ENCODE data around the gene SMIM36.

Gene SMIM36

GRCh38 chr17:55546481-55546880 is 35.2 kb upstream of the SMIM36 start:
- ATAC-seq = no peak
- TF ChIP-seq OSR1 (CRISPR knock-in tag; IDR thresholded peaks at IDR 0.05) (no peak), TSHZ2 (CRISPR knock-in tag; IDR thresholded peaks at IDR 0.05) (no peak), ZNF565 (CRISPR knock-in tag; conservative IDR thresholded peaks at IDR 0.05; ENCODE audit: low read depth) (no peak), TCF4 (CRISPR knock-in tag; IDR thresholded peaks at IDR 0.05; ENCODE audit: borderline replicate concordance) (no peak), CSDC2 (CRISPR knock-in tag; IDR thresholded peaks at IDR 0.05) (no peak), POU6F1 (CRISPR knock-in tag; IDR thresholded peaks at IDR 0.05; ENCODE audit: borderline replicate concordance, low read depth) (no peak), RARB (CRISPR knock-in tag; IDR thresholded peaks at IDR 0.05) (no peak), ISL1 (CRISPR knock-in tag; IDR thresholded peaks at IDR 0.05) (no peak), PPARA (CRISPR knock-in tag; IDR thresholded peaks at IDR 0.05; ENCODE audit: borderline replicate concordance) (no peak), ZNF70 (CRISPR knock-in tag; IDR thresholded peaks at IDR 0.05) (no peak), SNAI2 (CRISPR knock-in tag; IDR thresholded peaks at IDR 0.05) (no peak), ARNTL (CRISPR knock-in tag; IDR thresholded peaks at IDR 0.05; ENCODE audit: borderline replicate concordance, low read depth) (no peak), ZC3H10 (CRISPR knock-in tag; IDR thresholded peaks at IDR 0.05) (no peak), ZNF8 (CRISPR knock-in tag; IDR thresholded peaks at IDR 0.05) (no peak), GLIS3 (CRISPR knock-in tag; IDR thresholded peaks at IDR 0.05) (no peak), ZFP30 (CRISPR knock-in tag; IDR thresholded peaks at IDR 0.05) (no peak), TOX (CRISPR knock-in tag; IDR thresholded peaks at IDR 0.05; ENCODE audit: borderline replicate concordance) (no peak), BACH2 (CRISPR knock-in tag; IDR thresholded peaks at IDR 0.05; ENCODE audit: borderline replicate concordance) (no peak), ZFP3 (CRISPR knock-in tag; IDR thresholded peaks at IDR 0.05) (no peak)
- TF ChIP-seq, protein P1, sequence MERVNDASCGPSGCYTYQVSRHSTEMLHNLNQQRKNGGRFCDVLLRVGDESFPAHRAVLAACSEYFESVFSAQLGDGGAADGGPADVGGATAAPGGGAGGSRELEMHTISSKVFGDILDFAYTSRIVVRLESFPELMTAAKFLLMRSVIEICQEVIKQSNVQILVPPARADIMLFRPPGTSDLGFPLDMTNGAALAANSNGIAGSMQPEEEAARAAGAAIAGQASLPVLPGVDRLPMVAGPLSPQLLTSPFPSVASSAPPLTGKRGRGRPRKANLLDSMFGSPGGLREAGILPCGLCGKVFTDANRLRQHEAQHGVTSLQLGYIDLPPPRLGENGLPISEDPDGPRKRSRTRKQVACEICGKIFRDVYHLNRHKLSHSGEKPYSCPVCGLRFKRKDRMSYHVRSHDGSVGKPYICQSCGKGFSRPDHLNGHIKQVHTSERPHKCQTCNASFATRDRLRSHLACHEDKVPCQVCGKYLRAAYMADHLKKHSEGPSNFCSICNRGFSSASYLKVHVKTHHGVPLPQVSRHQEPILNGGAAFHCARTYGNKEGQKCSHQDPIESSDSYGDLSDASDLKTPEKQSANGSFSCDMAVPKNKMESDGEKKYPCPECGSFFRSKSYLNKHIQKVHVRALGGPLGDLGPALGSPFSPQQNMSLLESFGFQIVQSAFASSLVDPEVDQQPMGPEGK (CRISPR knock-in tag; IDR thresholded peaks at IDR 0.05; ENCODE audit: borderline replicate concordance) = no peak

GRCh38 chr17:55545806-55546205 is 34.6 kb upstream of the SMIM36 start:
- ATAC-seq = no peak
- TF ChIP-seq OSR1 (CRISPR knock-in tag; IDR thresholded peaks at IDR 0.05) (no peak), POU6F1 (CRISPR knock-in tag; IDR thresholded peaks at IDR 0.05; ENCODE audit: borderline replicate concordance, low read depth) (no peak), ZNF8 (CRISPR knock-in tag; IDR thresholded peaks at IDR 0.05) (no peak), PPARA (CRISPR knock-in tag; IDR thresholded peaks at IDR 0.05; ENCODE audit: borderline replicate concordance) (no peak), RARB (CRISPR knock-in tag; IDR thresholded peaks at IDR 0.05) (no peak), ZFP3 (CRISPR knock-in tag; IDR thresholded peaks at IDR 0.05) (no peak), ZFP30 (CRISPR knock-in tag; IDR thresholded peaks at IDR 0.05) (no peak), SNAI2 (CRISPR knock-in tag; IDR thresholded peaks at IDR 0.05) (no peak), ARNTL (CRISPR knock-in tag; IDR thresholded peaks at IDR 0.05; ENCODE audit: borderline replicate concordance, low read depth) (no peak), ZC3H10 (CRISPR knock-in tag; IDR thresholded peaks at IDR 0.05) (no peak), BACH2 (CRISPR knock-in tag; IDR thresholded peaks at IDR 0.05; ENCODE audit: borderline replicate concordance) (no peak), TOX (CRISPR knock-in tag; IDR thresholded peaks at IDR 0.05; ENCODE audit: borderline replicate concordance) (no peak), TCF4 (CRISPR knock-in tag; IDR thresholded peaks at IDR 0.05; ENCODE audit: borderline replicate concordance) (no peak), ISL1 (CRISPR knock-in tag; IDR thresholded peaks at IDR 0.05) (no peak), ZNF70 (CRISPR knock-in tag; IDR thresholded peaks at IDR 0.05) (no peak), CSDC2 (CRISPR knock-in tag; IDR thresholded peaks at IDR 0.05) (no peak)
- TF ChIP-seq, protein P1 (CRISPR knock-in tag; IDR thresholded peaks at IDR 0.05; ENCODE audit: borderline replicate concordance) = no peak
